Stimulated activated CD4-positive, alpha-beta T cell treated with anti-CD3 and anti-CD28 coated beads, Interleukin-1b, Interleukin-23, amount 100 ng/mL, for 24 hours (primary cell): ENCODE measurements around the gene ANGPT4.
"Not testable (repeated sequence)": the region's sequence is repeated elsewhere in the genome, so short reads cannot be mapped to it uniquely, and the experiment has no call there.

Experiments used
- DNase-seq, 4 experiments: peaks; one replicate each; pipeline ENCODE4 v3.0.0-alpha.2; 2020; ENCODE audit warnings: low read depth in 4 of 4, low spot score in 1 of 4

Gene ANGPT4

DNA sequence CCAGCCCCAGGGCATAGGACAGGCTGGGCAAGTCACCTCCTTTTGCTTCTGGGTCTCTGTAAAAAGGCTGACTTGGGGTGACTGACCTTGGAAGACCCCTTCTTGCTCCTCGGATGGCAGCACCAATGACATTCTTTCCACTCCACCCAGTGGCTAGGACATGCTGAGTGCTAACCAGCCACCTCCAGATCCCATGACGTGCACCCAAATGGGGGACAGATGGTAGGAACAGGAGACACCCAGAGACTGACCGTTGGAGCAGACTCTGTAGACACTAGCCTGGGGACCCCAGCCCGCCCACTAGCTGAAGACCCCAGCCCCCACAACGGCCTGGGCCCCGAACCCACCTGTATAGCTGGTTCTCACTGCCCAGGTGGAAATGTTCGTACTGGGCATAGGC is 38.3 kb downstream of the ANGPT4 start:
- DNase-seq, result no peak

- no peak for DNase-seq
Observed at GRCh38 chr20:875115-875514, 41.0 kb downstream of the ANGPT4 start.

- DNase-seq, result no peak
Observed at GRCh38 chr20:873875-874607, 42.1 kb downstream of the ANGPT4 start.

DNA sequence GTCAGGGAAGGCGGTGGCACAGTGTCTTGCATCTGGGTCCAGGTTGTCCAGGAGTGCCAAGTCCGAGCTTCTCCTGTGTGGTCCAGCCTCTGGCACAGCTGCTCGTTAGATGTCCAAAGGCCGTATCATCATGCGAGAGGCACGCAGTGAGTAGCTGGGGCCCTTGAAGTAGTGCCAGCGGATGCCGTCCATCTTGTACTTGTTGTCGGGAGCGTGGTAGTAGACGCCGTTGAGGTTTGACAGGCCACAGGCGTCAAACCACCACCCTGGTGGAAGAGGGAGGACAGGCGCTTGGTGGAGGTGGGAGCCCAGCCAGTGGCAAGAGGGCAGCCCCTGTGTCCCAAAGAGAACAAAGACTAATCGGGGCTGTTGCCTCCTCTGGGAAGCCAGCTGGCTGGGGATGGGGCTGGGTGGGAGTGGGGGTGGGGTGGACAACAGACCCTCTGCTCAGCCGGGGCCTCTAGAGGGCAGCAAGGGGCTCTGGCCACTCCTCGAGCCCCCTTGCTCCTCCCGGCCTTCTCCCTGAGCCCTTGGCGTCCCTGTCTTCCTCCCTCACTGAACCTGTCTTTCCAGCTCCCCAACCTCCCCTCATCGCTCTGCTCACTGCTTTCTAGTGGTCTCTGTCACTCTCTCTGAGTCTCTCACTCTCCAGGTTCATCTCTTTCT is 43.1 kb downstream of the ANGPT4 start:
- DNase-seq, result no peak

GRCh38 chr20:871948-872347 is 44.2 kb downstream of the ANGPT4 start:
- DNase-seq, result no peak

- no peak for DNase-seq
Observed at GRCh38 chr20:871436-871835, 44.7 kb downstream of the ANGPT4 start.

GRCh38 chr20:870758-871157 is 45.4 kb downstream of the ANGPT4 start:
- no peak for DNase-seq

DNA sequence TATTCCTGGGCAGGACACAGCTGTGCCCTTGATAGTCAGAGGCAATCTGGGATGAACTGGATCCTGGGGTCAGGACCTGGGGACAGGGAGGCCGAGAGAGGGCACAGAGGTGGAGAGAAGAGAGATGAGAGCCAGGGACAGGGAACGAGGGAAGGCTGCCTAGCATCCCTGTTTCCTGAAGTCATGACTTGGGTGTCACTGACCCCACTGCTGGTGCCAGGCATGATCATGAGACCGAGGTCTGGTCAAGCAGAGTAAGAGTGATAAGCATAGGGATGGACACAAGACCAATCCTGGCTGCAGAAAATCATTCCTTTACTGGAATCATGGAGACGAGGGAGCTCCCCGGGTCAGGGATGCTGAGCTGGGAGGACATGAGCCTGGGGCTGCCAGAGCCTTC is 46.5 kb downstream of the ANGPT4 start:
- no peak for DNase-seq

GRCh38 chr20:868279-868678 is 47.9 kb downstream of the ANGPT4 start:
- no peak for DNase-seq

DNA sequence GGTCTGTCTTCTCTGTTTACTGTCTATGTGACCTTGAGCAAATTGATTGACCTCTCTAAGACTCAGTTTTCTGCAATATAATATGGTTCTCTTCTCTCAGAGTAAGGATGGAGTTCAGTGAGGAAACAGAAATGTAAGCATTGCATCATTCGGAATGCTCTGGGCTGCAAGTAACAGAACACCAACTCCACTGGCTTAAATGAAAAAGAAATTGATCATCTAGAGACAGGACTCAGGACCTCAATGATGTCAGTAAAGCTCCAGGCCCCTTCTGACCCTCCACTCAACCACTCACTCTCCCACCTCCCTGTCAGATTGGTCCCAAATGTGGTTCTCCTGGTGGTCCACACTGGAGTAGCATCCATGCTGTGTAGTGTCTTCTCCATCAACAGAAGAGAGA is 50.7 kb downstream of the ANGPT4 start:
- DNase-seq, result no peak

- no peak for DNase-seq
Observed at GRCh38 chr20:860891-861290, 55.2 kb downstream of the ANGPT4 start.

GRCh38 chr20:859751-860231 is 56.3 kb downstream of the ANGPT4 start:
- DNase-seq, result no peak

GRCh38 chr20:858011-858410 is 58.1 kb downstream of the ANGPT4 start:
- no peak for DNase-seq

DNA sequence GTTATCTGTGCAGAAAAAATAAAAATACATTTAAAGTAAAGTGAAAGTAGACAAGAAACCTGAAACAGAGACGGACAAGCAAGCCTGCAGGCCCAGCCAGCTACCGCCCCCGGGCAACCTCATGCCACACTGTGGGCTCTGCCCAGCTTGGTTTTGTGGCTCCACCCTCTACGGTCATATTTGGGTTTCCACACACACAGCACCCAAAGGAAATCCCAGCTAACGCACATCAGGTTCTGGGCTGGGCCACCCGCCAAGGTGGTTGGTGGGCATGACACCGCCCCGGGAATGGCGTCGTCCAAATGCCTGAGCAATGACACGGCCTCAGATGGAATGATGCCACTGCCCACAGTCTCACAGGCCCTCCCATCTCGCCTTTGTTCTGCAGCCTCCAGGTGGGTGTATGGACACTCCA is 59.8 kb downstream of the ANGPT4 start:
- DNase-seq, result peak in 1 of 4 experiments; percentile 15

GRCh38 chr20:855466-856360 is 60.4 kb downstream of the ANGPT4 start:
- no peak for DNase-seq

GRCh38 chr20:854601-855000 is 61.5 kb downstream of the ANGPT4 start:
- no peak for DNase-seq

GRCh38 chr20:853406-853996 is 62.6 kb downstream of the ANGPT4 start:
- no peak for DNase-seq

- DNase-seq, result not testable (repeated sequence)
Observed at GRCh38 chr20:848731-849130, 67.4 kb downstream of the ANGPT4 start.

DNA sequence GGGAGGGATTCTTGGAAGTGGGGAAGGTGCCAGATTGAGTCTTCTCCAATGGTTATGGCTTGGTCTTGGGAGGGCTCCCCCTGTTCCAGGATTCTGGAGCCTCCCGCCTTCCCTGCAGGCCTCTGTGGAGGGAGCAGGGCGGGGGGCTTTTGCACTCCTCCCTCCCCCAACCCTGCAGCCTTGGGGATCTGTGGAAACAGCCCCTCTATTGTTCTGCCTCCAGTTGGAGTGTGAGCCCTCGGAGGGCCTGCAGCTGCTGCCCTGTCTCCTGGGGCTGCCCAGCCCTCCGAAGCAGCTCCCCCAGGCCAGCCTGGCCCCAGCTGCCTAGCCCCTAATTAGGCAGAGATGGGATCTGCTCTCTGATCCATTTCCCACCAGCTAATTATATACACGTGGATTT is 67.9 kb downstream of the ANGPT4 start:
- DNase-seq, result no peak

- peak in 1 of 4 experiments; percentile 36 for DNase-seq
Observed at GRCh38 chr20:846894-847278, 69.2 kb downstream of the ANGPT4 start.
